Thoracic aorta (tissue), 2 donors: ENCODE measurements around the gene NDEL1. TPM values are rescaled to one million over a fixed set of nuclear protein-coding genes. Genes with fewer than 3 reads are reported as not detected.
"Not testable (repeated sequence)": the region's sequence is repeated elsewhere in the genome, so short reads cannot be mapped to it uniquely, and the experiment has no call there.

Experiments
- ATAC-seq: fragments of 150-250 bp; one replicate; pipeline ENCODE4 v1.8.0; 2017; ENCODE audit warnings: low read depth; ENCODE audit not compliant: insufficient number of reproducible peaks, low FRiP score
- DNase-seq: peaks from one replicate; pipeline ENCODE4 v3.0.0-alpha.2; 2020; ENCODE audit warnings: low spot score
- H3K27ac ChIP-seq, 2 donors: fragments of 200-600 bp; sonication (generic); 1 replicate in 1 of 2; 2 replicates in 1 of 2; pipeline ENCODE4 v1.5.1; 2016; ENCODE audit warnings: mild to moderate bottlenecking in 2 of 2, moderate library complexity in 2 of 2
- H3K27me3 ChIP-seq: fragments of 200-600 bp; sonication (generic); replicated peaks from 2 replicates; pipeline ENCODE4 v1.6.0; 2016; ENCODE audit warnings: mild to moderate bottlenecking; ENCODE audit not compliant: insufficient read depth
- H3K36me3 ChIP-seq: fragments of 200-600 bp; sonication (generic); one replicate; pipeline ENCODE4 v1.5.1; 2016
- H3K4me1 ChIP-seq, 2 donors: fragments of 200-600 bp; sonication (generic); 1 replicate in 1 of 2; 2 replicates in 1 of 2; pipeline versions ENCODE4 v1.5.1 to v1.6.0; 2016; ENCODE audit warnings: low read depth in 2 of 2, mild to moderate bottlenecking in 1 of 2; ENCODE audit not compliant: control insufficient read depth in 1 of 2
- H3K4me3 ChIP-seq: fragments of 200-600 bp; sonication (generic); 2 replicates; pipeline ENCODE4 v1.5.1; 2016; ENCODE audit warnings: mild to moderate bottlenecking
- H3K9me3 ChIP-seq: fragments of 200-600 bp; sonication (generic); 2 replicates; pipeline ENCODE4 v1.5.1; 2016
- CTCF ChIP-seq: fragments of 200-600 bp; sonication (generic); IDR thresholded peaks from one replicate; pipeline ENCODE4 v1.5.1; 2019; ENCODE audit warnings: antibody characterized with exemption
- total RNA-seq, 2 donors: library from RNA; depleted of rRNA; stranded (reverse); fragments of >200 nt; gene quantifications; one replicate each; pipeline versions ENCODE4 v1.1.0 to v1.2.3, GENCODE V29; 2016

The NDEL1 gene
- total RNA-seq, 2 donors from 2014 or later: 110 to 113 TPM

DNA sequence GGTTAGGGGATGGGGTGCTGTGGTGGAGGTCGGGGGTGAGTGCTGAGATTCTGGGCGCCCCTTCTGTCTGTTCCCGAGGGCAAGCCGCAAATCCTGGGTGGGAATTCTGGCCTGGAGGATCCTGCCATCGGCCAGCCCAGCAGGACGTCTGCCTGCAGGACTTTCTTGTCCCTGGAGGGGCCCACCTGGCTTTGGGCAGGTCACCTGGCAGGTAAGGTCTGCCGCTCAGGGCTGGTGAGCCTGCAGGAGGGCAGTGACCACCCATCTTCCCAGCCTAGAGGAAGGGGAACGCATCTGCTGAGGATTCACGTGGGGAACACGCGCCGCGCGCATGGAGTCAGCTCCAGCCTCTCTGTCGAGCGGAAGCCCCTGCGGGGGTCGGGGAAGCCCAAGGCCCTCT is 43.4 kb upstream of the NDEL1 start:
- no peak for TF ChIP-seq CTCF
- no peaks in the 10 kb centered on the region for H3K4me1 ChIP-seq
- no peak overlapping the region for H3K4me3 ChIP-seq
- ATAC-seq (no peak), DNase-seq (no peak)
- no peaks in the 10 kb centered on the region for H3K27me3 ChIP-seq
- no peaks in the 10 kb centered on the region for H3K36me3 ChIP-seq
- no peak overlapping the region for H3K27ac ChIP-seq
- no peaks in the 10 kb centered on the region for H3K9me3 ChIP-seq

GRCh38 chr17:8392674-8393469 is 42.8 kb upstream of the NDEL1 start:
- Histone ChIP-seq H3K9me3 (no peaks in the 10 kb centered on the region), H3K27me3 (no peaks in the 10 kb centered on the region), H3K36me3 (no peaks in the 10 kb centered on the region), H3K4me3 (no peak overlapping the region), H3K4me1 (no peaks in the 10 kb centered on the region), H3K27ac (no peak overlapping the region)
- ATAC-seq (no peak), DNase-seq (no peak)
- TF ChIP-seq CTCF: no peak

DNA sequence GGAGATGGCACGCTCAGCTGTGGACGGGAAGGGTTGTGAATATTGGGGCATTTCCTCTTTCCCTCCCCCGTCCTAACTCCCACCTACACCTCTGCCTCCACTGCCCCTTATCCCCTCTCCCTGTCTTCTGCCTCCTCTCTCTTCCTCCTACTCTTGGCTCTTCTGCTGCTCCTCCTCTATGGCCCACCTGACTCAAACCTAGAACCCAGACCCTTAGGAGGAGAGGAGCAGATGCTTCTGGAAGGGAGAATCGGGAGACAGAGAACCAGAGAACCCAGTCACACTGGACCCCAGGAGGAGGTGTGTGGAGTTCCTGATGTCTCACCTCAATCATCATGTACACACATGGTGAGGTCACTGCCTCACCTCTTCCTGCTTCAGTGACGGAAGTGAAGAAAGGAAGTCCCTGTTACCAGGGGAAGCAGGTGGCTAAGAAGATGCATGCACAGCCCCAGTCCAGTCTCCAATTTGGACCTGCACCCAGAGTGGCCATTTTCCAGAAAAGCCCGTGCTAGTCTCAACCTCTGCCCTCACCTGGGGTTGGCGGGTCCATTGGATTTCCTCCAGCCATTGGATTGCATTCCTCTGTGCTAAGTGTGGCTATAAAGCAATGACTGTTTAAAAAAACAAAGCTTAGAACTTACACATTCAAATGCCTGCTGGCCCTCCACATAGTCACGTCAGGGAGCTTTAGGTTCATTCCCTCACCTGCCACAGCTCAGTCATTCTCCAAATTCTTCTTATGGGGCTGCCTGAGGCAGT is 42.0 kb upstream of the NDEL1 start:
- no peak overlapping the region for H3K4me3 ChIP-seq
- no peak for ATAC-seq
- no peaks in the 10 kb centered on the region for H3K9me3 ChIP-seq
- H3K27me3 ChIP-seq: no peaks in the 10 kb centered on the region
- no peaks in the 10 kb centered on the region for H3K4me1 ChIP-seq
- H3K36me3 ChIP-seq: no peaks in the 10 kb centered on the region
- DNase-seq: no peak
- no peak for TF ChIP-seq CTCF
- no peak overlapping the region for H3K27ac ChIP-seq

DNA sequence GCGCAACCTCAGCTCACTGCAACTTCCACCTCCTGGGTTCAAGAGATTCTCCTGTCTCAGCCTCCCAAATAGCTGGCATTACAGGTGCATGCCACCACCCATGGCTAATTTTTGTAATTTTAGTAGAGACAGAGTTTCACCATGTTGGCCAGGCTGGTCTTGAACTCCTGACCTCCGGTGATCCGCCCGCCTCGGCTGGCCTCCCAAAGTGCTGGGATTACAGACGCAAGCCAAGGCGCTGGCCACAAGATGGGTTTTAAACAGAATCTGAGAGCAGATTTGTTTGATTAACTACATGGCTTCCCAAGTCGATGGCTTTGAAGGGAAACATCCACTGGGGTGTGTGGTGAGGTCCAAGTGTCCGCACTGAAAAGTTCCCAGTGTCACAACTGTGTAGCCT is 41.2 kb upstream of the NDEL1 start:
- H3K4me1 ChIP-seq, H3K27ac ChIP-seq, H3K27me3 ChIP-seq, ATAC-seq, H3K4me3 ChIP-seq, DNase-seq, H3K36me3 ChIP-seq, H3K9me3 ChIP-seq: not testable (repeated sequence)

DNA sequence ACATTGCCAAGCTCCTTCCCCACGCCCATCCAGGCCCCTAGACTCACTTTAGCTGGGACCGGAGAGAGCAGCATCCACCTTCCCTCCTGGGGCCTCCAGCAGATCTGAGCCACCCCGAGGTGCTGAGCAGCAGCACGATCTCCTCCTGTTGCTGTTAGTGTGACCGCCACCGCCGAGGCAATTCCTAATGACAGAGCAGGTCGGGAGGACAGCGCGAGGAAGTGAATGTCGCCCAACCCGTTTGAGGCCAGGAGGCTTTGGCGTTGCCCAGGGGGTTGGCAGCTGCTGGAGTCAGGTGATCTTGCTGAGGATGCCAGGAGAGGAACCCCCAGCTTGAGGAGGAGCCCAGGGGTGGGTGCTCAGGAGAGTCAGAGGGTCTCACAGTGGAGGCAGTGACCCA is 38.0 kb upstream of the NDEL1 start, which contains the start of gene RNF222:
RNF222 (minus strand) TSS at position 192 of the 400 bp plus-strand sequence. CDS start 4,366 bp downstream, outside the sequence.
- no peak for TF ChIP-seq CTCF

More for the DNA sequence above, 38.0 kb upstream of the NDEL1 start, which contains the start of gene RNF222:
- no peaks in the 10 kb centered on the region for H3K27me3 ChIP-seq
- H3K4me1 ChIP-seq: no peaks in the 10 kb centered on the region
- no peak within 1 kb of the TSS for H3K4me3 ChIP-seq
- no peaks in the 10 kb centered on the region for H3K36me3 ChIP-seq
- H3K9me3 ChIP-seq: no peaks in the 10 kb centered on the region
- DNase-seq (no peak), ATAC-seq (no peak)
- no peak within 1 kb of the TSS for H3K27ac ChIP-seq
